ENCODE data around the gene TLK2.
"Not testable (repeated sequence)": the region's sequence is repeated elsewhere in the genome, so short reads cannot be mapped to it uniquely, and the experiment has no call there.

The TLK2 gene

DNA sequence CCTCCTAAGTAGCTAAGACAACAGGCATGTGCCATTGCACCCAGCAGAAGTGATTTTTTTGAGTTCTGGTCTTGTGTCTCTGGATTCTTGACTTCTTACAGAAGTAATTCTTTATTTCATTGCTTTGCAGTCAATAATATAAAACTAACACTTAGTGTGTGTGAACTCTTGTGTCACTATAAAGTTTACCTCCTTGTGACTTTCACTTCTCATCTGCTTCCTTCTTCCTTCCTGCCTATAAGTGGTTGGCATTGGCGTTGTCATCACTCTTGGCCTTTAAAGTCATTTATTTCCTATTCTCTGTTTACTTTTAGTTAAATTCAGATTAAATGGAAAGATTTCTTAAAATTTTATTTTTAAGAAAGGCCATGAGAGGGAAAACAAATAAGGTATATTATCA lies 12.4 kb downstream of the TLK2 start:
- DNase-seq, result not testable (repeated sequence)

DNA sequence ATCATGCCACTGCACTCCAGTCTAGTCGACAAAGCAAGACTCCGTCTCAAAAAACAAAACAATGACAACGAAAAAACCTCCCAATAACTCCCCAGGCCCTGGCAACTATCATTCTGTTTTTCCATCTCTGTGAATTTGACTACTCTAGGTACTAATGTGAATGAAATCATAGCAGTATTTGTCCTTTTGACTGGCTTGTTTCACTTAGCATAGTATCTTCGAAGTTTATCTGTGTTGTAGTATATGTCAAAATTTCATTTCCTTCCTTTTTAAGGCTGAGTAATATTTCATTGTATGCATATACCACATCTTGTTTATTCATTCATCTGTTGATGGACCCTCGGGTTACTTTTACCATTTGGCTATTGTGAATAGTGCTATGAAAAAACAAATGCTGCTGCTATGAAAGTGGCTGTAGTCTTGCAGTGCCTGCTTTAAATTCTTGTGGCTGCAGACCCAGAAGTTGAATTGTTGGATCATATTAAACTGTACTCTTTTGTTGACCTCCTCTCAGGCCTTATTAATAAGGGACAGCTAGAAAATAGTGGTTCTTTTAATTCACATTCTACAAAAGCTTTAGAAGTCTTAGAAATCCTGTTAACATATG lies 14.5 kb downstream of the TLK2 start:
- not testable (repeated sequence) for DNase-seq

DNA sequence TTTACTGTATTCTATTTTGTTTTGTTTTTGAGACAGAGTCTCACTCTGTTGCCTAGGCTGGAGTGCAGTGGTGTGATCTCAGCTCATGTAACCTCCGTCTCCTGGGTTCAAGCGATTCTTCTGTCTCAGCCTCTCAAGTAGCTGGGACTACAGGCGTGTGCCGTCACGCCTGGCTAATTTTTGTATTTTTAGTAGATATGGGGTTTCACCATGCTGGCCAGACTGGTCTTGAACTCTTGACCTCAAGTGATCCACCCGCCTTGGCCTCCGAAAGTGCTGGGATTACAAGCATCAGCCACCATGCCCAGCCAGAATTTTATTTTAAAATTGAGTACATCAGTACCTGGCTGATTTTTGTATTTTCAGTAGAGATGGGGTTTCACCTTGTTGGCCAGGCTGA lies 15.4 kb downstream of the TLK2 start:
- DNase-seq, result not testable (repeated sequence)

DNA sequence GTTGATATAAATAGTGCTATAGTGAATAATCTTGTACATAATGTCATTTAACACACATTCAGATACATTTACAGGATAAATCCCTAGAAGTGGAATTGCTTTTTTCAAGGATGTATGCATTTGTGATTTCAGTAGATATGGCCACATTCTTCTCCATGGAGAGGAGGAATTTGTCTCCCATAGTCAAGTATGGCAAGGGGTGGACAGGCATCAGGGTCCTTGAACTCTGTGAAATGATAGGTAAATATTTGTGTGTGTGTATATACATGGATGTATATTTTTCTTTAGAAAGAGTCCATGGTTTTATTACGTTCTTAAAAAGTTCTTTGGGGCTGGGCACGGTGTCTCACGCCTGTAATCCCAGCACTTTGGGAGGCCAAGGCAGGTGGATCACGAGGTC lies 17.7 kb downstream of the TLK2 start:
- not testable (repeated sequence) for DNase-seq

DNA sequence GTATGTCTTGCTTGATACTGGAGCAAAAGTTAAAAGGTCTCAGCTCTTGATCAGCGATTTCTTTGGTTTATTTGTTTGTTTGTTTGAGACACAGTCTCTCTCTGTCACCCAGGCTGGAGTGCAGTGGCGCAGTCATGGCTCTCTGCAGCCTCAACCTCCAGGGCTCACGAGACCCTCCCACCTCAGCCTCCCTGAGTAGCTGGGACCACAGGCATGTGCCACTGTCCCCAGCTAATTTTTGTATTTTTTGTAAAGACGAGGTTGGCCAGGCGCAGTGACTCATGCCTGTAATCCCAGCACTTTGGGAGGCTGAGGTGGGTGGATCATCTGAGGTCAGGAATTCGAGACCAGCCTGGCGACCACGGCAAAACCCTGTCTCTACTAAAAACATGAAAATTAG lies 20.2 kb downstream of the TLK2 start:
- DNase-seq, result not testable (repeated sequence)

DNA sequence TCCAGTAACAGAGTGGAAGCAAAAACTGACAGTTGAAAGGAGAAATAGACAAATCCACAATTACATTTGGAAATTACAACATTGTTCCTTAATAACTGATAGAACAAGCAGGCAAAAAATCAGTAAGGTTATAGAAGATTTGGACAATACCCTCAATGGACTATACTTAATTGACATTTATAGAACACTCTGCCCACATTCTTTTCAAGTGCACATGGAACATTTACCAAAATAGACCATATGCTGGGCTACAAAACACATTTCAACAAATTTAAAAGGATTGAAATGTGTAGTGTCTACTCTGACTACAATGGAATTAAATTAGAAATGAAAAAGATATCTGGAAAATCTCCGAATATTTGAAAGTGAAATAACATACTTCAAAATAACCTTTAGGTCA lies 21.8 kb downstream of the TLK2 start:
- not testable (repeated sequence) for DNase-seq

DNA sequence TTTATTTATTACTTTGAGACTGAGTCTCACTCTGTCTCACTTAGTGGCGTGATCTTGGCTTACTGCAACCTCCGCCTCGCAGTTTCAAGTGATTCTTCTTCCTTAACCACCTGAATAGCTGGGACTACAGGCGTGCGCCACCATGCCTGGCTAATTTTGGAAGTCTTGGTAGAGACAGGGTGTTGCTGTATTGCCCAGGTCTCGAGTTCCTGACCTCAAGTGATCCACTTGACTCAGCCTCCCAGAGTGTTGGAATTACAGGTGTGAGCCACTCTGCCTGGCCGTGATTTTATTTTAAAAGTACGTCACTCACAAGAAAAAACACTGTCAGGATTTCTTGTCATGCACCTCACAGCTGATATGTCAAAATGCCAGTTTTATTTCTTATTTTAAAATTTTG lies 26.2 kb downstream of the TLK2 start:
- not testable (repeated sequence) for DNase-seq

DNA sequence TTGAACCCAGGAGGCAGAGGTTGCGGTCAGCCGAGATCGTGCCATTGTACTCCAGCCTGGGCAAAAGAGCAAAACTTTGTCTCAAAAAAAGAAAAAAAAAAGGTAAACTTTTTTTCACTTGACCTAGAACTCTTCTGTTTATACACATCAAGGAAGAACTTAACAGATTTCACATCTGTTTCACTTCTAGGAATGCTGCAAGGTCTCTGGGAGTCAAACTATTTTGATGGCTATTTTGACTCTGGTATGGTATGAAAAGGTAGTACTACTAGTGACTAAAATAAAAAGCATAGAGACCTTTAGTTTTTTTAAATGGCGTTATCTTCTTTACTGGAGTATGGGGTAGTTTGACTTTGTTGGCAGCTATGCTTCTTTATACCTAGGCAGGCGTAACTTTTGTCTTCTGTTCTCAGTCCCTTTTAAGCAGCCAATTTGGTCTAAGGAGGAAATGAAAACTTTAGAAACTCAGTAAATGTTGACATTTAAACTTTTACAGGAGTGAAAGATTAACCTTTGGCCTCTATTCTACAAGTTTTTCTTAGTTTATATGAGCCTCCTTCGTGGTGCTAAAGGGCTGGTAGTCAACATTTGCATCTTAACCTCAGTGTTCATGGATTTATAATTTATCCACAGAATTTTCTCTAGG lies 28.7 kb downstream of the TLK2 start:
- DNase-seq, result not testable (repeated sequence)

DNA sequence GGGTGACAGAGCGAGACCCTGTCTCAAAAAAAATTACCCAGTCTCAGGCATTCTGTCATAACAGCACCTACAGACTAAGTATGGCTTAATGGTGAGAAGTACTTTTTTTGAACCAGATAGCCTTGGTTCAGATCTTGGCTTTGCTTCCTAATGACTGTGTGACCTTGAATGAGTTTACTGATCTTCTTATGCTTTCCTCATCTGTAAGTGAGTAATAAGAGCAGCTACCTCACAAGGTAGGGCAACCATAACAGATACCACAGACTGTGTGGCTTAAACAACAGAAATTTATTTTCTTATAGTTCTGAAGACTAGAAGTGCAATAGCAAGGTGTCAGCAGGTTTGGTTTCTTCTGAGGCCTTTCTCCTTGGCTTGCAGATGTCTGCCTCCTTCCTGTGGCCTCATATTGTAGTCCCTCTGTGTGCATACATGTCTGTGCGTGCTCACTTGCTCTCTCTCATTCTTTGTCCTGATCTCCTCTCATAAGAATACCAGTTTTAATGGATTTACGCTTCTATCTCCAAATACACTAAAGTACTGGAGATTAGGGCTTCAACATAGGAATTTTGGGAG lies 31.7 kb downstream of the TLK2 start:
- DNase-seq, result not testable (repeated sequence)

DNA sequence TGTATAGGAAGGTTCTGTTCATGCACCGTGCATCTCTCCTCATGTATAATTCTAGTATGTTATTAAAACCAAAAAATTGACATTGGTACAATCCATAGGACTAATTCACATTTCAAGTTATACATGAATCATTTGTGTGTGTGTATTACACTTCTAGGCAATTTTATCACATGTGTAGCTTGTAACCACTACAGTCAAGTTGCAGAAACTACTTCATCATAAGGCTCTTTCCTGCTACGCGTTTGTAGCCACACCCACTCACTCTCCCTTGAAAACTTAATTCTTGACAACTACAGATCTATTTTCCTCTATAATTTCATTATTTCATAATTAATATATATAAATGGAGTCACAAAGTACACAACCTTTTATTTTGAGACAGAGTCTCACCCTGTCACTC lies 32.4 kb downstream of the TLK2 start:
- not testable (repeated sequence) for DNase-seq

DNA sequence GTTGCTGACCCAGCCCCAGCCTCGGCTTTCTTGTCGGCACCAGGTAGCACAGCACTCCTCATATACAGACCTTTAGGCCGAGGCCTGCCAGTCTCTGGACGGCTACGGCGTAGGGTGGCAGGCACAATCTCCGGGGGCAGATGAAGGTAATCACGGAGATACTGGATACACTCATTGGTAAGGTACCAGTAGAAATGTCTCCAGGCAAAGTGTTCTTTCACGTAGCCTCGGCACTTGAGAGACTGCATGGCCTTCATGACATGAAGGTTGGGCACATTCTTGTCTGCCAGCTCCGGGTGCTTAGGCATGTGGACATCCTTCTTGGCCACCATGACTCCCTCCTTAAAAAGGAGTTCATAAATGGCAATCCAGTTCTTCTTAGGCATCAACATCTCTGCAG lies 37.8 kb downstream of the TLK2 start:
- not testable (repeated sequence) for DNase-seq

DNA sequence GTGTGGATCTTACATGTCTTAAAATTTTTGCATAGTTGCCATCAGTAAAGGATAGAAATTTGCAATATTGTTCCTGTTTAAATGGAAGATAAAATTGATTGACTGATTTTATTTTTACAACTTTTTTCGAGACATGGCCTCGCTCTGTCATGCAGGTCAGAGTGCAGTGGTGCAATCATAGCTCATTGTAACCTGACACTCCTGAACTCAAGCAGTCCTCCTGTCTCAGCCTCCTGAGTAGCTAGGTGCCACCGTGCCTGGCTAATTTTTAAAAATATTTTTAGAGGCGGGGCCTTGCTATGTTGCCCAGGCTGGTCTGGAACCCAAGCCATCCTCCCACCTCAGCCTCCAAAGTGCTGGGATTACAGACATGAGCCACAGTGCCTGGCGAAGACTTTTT lies 42.7 kb downstream of the TLK2 start:
- not testable (repeated sequence) for DNase-seq

DNA sequence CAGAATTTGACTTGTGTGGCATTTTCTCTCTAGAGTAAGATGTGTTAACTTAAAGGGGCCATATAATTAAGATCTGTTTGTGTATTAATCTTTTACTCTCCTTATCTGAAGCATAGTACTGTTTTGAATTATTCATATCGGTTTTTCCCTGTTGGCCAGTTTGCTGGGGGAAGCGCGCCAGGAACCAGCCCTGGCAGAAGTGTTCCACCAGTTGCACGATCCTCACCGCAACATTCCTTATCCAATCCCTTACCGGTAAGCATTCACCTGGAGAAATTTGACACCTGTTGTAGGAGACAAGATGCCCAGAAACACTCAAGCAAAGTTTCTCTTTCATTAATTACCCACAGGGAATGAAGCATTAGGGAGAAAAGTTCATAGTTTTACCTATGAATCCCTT lies 45.5 kb downstream of the TLK2 start:
- not testable (repeated sequence) for DNase-seq

DNA sequence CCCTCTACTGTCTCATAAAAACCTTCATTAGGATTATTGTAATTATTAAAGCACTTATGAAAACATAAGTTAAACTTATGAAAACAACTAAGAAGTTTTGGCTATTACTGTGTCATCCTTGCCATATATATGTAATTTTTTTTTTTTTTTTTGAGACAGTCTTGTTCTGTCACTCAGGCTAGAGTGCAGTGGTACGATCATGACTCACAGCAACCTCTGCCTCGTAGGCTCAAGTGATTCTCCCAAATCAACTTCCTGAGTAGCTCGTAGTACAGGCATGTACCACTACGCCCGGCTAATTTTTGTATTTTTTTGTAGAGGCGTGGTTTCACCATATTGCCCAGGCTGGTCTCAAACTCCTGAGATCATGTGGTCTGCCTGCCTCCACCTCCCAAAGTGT lies 46.7 kb downstream of the TLK2 start:
- DNase-seq, result not testable (repeated sequence)

DNA sequence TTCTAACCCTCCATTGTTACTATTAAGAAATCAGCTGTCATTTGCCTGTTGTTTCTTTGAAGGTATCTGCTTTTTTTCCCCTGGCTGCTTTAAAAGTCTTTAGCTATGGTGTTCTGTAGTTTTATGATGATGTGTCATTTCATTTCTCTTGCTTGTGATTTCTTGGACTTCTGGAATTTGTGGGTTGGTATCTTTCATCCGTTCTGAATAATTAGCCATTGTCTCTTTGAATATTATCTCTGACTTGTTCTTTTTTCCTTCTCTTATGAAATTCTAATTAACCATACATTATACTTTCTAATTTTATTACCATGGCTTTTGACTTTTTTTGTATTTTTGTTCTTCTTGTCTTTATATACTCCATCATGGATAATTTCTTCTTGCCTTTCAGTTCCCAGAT lies 52.3 kb downstream of the TLK2 start:
- not testable (repeated sequence) for DNase-seq

DNA sequence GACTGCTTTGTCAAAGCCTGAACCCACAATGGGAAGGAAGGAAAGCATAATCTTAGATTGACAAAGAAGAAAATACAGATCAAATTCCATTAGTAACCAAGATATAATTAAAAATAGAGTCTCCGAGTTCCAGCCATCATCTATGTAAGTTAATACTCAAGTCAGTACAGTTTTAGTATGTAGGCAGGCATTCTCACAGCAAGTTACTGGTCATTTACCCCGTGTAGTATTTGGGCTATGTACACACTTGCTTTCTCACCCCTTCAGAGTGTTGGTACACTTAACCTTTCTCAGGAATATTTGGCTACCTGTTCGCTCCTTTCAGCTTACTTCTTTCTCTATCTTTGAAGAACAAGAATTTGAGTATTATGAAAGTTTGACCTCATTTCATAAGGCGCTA lies 57.9 kb downstream of the TLK2 start:
- not testable (repeated sequence) for DNase-seq

DNA sequence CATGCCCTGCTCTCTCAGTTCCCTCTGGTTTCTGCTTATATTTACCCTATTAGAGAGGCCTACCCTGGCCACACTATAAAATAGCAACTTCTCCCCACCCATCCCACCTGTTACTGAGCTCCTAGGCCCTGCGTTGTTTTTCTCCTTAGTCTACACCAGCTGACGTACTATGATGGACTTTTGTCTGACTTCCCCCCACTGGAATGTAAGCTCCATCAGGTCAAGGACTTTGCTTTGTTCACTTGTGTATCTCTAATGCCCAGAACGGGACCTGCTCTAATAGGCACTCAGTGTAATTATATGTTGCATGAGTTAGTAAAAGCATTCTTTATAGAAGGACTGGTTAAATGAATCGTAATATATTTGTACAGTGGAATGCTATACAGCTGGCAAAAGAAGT lies 62.4 kb downstream of the TLK2 start:
- DNase-seq, result not testable (repeated sequence)

DNA sequence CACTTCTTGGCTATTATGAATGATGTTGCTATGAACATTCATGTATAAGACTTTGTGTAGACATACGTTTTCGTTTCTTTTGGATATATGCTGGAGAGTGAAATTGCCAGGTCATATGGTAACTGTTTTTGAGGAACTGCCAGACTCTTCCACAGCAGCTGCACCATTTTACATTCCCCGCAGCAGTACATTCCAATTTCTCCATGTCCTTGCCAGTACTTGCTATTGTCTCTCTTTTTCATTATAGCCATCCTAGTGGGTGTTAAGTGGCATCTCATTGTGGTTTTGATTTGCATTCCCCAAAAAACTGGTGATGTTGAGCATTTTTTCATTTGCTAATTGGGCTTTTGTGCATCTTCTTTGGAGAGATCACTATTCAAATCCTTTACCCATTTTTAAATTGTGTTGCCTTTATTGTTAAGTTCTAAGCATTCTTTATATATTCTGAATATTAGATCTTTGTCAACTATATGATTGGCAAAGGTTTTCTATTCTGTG lies 64.7 kb downstream of the TLK2 start:
- DNase-seq, result not testable (repeated sequence)

DNA sequence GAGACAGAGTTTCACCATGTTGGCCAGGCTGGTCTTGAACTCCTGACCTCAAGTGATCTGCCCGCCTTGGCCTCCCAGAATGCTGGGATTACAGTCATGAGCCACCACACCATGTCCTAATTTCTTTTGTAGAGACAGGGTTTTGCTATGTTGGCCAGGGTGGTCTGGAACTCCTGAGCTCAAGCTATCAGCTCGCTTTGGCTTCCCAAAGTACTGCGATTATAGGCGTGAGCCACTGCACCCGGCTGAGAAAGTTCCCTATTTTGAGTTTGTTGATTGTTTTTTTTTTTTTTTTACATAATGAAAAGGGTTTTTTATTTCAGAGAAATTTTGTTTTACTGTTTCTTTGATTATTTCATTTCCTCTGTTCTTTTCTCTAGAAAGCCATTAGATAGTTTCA lies 67.4 kb downstream of the TLK2 start:
- not testable (repeated sequence) for DNase-seq

DNA sequence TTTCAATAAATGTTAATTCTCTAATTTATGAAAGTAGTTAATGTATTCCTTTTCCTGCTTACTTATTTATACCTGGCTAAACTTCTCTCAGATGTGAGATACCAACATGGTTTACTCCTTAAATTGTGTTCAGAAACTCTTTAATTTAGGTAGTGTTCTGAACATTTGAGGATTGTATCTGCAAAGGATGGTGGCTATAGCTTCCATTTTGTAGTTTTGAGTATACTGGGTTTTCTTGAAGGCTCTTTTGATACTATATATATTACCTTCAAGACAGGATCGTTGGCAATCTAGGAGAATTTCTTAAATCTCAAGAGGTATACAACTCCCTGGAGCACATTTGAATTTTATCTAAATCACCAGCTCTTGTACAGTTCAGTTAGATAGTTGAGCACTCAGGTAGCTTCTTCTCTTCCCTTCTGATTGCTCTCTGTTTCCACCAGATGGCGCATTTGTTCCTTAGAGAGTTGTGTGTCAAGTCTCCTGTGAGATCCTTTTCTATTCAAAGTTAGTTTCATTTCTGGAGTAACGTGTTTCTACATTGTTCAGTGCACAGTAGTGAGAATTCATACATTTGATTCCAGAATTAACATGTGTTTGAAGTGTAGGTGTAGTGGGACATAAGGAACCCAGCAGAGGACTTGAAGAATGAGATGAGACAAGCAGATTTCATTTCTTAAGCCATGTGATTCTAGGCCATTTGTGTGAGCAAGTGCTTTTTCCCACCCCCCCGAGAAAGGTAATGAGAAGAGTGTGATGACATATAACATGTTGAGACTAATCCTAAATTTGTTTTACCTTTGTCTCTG lies 74.4 kb downstream of the TLK2 start:
- DNase-seq, result not testable (repeated sequence)

DNA sequence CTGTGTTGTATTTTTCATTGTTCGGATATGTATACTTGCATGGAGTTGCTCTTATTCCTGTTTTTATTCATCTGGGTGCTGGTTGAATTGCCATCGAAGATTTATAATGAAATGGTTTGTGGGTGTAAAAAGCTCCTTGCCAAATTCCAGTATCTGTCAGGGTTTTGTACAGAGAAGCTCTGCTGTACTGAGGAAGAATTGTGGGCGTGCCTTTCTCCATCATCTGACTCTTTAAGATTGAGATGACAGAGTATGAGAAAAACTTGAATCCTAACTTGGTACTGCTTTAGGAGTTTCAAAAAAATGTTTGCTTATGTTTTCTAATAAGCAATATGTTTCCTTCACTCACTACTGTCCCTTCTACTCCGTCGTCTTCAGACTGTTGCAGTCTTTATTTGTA lies 78.9 kb downstream of the TLK2 start:
- DNase-seq, result not testable (repeated sequence)

DNA sequence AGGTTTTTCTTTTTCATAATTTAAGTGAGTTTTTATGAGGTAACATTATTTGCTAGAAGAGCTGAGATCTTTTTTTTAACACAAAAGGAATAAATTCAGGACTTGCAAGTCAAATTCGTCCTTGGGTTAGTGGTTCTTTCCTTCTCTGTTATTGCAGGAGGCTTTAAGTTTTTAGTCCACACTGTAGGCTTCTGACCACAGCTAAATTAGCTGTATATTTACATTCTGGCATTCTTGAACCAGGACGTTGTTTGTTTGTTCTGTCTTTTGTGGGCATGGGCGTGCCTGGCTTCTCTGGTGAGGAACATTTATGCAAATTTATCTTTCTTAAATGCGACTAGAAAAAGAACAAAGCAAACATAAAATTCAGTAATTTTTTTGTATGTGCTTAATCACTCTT lies 80.3 kb downstream of the TLK2 start:
- not testable (repeated sequence) for DNase-seq

DNA sequence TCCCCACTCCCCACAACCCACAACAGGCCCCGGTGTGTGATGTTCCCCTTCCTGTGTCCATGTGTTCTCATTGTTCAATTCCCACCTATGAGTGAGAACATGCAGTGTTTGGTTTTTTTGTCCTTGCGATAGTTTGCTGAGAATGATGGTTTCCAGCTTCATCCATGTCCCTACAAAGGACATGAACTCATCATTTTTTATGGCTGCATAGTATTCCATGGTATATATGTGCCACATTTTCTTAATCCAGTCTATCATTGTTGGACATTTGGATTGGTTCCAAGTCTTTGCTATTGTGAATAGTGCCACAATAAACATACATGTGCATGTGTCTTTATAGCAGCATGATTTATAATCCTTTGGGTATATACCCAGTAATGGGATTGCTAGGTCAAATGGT lies 82.3 kb downstream of the TLK2 start:
- DNase-seq, result not testable (repeated sequence)

Measured in GOT3 (cell line).